Adrenal gland (tissue), 12 donors: ENCODE measurements around the gene KLF15. TPM values are rescaled to one million over a fixed set of nuclear protein-coding genes. Genes with fewer than 3 reads are reported as not detected.

Source experiments
- DNase-seq, 7 donors: peaks; one replicate each; pipeline ENCODE4 v3.0.0-alpha.2; 2019 to 2020
- H3K27ac ChIP-seq, 5 donors: fragments of 200-600 bp; sonication (generic) in 4 of 5; 1 replicate in 3 of 5; 2 replicates in 2 of 5; pipeline versions ENCODE4 v1.5.1 to v1.8.0; 2016 to 2020; ENCODE audit warnings: mild to moderate bottlenecking in 1 of 5
- H3K27me3 ChIP-seq: fragments of 200-600 bp; 2 replicates; pipeline ENCODE4 v1.8.0; 2021
- H3K36me3 ChIP-seq, 2 donors: fragments of 200-600 bp; replicated peaks in 1 of 2; 1 replicate in 1 of 2; 2 replicates in 1 of 2; pipeline versions ENCODE4 v1.5.1 to v1.8.0; 2018 to 2022
- H3K4me1 ChIP-seq, 2 donors: fragments of 200-600 bp; replicated peaks in 1 of 2; 1 replicate in 1 of 2; 2 replicates in 1 of 2; pipeline versions ENCODE4 v1.5.1 to v1.8.0; 2018 to 2021
- H3K4me3 ChIP-seq, 4 donors: fragments of 200-600 bp; sonication (generic) in 3 of 4; one replicate each; pipeline ENCODE4 v1.5.1; 2016 to 2018
- H3K9me3 ChIP-seq, 3 donors: fragments of 200-600 bp; sonication (generic) in 1 of 3; replicated peaks in 1 of 3; 1 replicate in 2 of 3; 2 replicates in 1 of 3; pipeline versions ENCODE4 v1.5.1 to v1.8.0; 2016 to 2021
- POLR2A ChIP-seq, 2 donors: fragments of 450-650 bp; IDR thresholded peaks; one replicate each; pipeline ENCODE4 v1.6.1; 2017; ENCODE audit warnings: antibody characterized with exemption in 2 of 2, mild to moderate bottlenecking in 2 of 2, moderate library complexity in 1 of 2
- WGBS, 4 donors: extraction: QIAGEN DNeasy Blood & Tissue Kit in 2 of 4; methylation state at CpG; one replicate each; pipeline versions ENCODE4 v1.1.5 to v1.1.7; 2013 to 2017; 5-methylcytosine and 5-hydroxymethylcytosine counted together
- intact Hi-C, 2 donors: fragments of 100-400 bp; cut with DNase I; formaldehyde crosslinking; loops; one replicate each; pipeline versions ENCODE4 v1.14.1 to v1.15.0; 2022 to 2023
- polyA plus RNA-seq, 3 donors: library from polyadenylated mRNA; stranded (reverse); fragments of 200-250 nt in 2 of 3; fragments of 350-450 nt in 1 of 3; fragmentation: Illumina TruSeq in 1 of 3; extraction: RNeasy Lipid Tissue Mini Kit (QIAGEN cat#74804) in 1 of 3; gene quantifications; one replicate each; pipeline ENCODE4 v1.2.3, GENCODE V29; 2013 to 2014
- total RNA-seq, 9 donors: library from RNA; depleted of rRNA in 4 of 9; stranded (reverse); fragments of >200 nt in 4 of 9; fragments of 120-200 nt in 1 of 9; fragmentation: NEBNext Ultra II Directional in 1 of 9; extraction: Animal tissue kit (Norgen Biotek cat#: 25700) in 1 of 9; gene quantifications; one replicate each; pipeline versions ENCODE4 v1.1.0 to v1.2.4, GENCODE V29; 2013 to 2023
- TF ChIP-seq, protein P1 (sequence below), 6 experiments: fragments of 450-650 bp in 4 of 6; fragments of 200-600 bp in 2 of 6; sonication (generic) in 1 of 6; IDR thresholded peaks; 1 replicate in 5 of 6; 2 replicates in 1 of 6; pipeline versions ENCODE4 v1.5.1 to v1.8.0; 2016 to 2021; ENCODE audit warnings: antibody characterized with exemption in 6 of 6, mild to moderate bottlenecking in 2 of 6, moderate library complexity in 1 of 6
- donor health status: healthy with polysubstance abuse.
- donor health status: Bipolar disorder and iron deficiency.
- donor health status: DM: yes; HTN: yes; CAD: no.
- donor health status: DM: no; HTN: no; CAD: no.
- donor health status: DM: no; HTN: no; CAD: no.
- donor health status: DM: yes; HTN: yes; CAD: no.

KLF15 gene
- total and polyA plus RNA-seq, 12 donors: 2.0 to 22.4 (median 11.8) TPM

DNA sequence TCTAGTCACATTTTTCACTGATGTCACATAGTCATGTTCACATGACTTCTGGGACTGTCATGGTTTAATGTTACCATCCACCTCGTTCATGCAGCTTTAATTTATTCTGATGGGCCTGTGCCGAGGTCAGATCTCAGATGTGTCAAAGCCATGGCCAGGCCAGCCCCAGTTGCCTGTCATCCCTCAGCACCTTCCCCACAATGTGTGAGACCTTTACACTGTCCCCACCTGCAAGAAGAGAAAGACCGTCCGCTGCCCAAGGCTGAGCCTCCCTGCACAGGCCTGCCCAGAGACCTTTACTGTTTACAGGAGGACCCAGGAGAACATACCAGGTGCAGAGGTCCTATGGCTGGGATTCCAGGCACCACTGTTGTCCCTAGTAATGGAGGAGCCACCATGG, 12.8 kb upstream of the KLF15 start:
- Histone ChIP-seq H3K27me3 (no peaks in the 10 kb centered on the region), H3K4me3 (no peak overlapping the region), H3K9me3 (no peaks in the 10 kb centered on the region), H3K36me3 (no peaks in the 10 kb centered on the region), H3K4me1 (peaks cover 0 to 10% of the 10 kb centered on the region in 2 donors), H3K27ac (no peak overlapping the region)
- no peak for DNase-seq
- TF ChIP-seq, protein P1, sequence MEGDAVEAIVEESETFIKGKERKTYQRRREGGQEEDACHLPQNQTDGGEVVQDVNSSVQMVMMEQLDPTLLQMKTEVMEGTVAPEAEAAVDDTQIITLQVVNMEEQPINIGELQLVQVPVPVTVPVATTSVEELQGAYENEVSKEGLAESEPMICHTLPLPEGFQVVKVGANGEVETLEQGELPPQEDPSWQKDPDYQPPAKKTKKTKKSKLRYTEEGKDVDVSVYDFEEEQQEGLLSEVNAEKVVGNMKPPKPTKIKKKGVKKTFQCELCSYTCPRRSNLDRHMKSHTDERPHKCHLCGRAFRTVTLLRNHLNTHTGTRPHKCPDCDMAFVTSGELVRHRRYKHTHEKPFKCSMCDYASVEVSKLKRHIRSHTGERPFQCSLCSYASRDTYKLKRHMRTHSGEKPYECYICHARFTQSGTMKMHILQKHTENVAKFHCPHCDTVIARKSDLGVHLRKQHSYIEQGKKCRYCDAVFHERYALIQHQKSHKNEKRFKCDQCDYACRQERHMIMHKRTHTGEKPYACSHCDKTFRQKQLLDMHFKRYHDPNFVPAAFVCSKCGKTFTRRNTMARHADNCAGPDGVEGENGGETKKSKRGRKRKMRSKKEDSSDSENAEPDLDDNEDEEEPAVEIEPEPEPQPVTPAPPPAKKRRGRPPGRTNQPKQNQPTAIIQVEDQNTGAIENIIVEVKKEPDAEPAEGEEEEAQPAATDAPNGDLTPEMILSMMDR (IDR thresholded peaks at IDR 0.05): no peak
- TF ChIP-seq POLR2A (IDR thresholded peaks at IDR 0.05): no peak
- 60 to 85% (median 73%) methylated on average over 3 to 4 of the region's 4 CpGs for WGBS, 4 donors
- intact Hi-C loops: no loop called here

DNA sequence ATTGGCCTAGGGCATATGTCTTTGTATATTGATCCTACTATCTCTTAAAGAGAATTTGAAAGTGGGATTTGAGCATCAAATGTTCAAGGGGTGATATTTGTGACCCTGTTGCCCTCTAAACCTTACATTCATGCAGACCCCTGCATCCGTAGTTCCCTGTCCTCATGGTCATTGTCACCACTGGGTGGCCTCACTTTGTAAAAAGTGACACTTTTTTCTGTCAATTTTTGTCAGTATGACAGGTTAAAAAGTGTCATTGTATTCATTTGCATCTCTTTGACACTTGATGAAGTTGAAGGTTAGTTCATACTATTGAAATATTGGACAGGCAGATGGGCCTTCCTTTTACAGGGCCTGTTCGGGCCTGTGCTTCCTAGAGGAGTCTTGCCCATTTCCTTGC, 12.3 kb upstream of the KLF15 start:
- WGBS, 4 donors: 92 to 98% (median 94%) methylated on average over 2 of the region's 2 CpGs
- intact Hi-C loops: loop anchor here in 1 of 2 donors (10.0 kb wide), 1 partner anchor 235 kb away; no protein-coding TSS in a partner anchor
- Histone ChIP-seq H3K27ac (no peak overlapping the region), H3K9me3 (no peaks in the 10 kb centered on the region), H3K36me3 (no peaks in the 10 kb centered on the region), H3K4me3 (no peak overlapping the region), H3K27me3 (no peaks in the 10 kb centered on the region), H3K4me1 (peaks cover 0 to 10% of the 10 kb centered on the region in 2 donors)
- TF ChIP-seq, protein P1 (IDR thresholded peaks at IDR 0.05): no peak
- no peak for TF ChIP-seq POLR2A (IDR thresholded peaks at IDR 0.05)
- DNase-seq: no peak

DNA sequence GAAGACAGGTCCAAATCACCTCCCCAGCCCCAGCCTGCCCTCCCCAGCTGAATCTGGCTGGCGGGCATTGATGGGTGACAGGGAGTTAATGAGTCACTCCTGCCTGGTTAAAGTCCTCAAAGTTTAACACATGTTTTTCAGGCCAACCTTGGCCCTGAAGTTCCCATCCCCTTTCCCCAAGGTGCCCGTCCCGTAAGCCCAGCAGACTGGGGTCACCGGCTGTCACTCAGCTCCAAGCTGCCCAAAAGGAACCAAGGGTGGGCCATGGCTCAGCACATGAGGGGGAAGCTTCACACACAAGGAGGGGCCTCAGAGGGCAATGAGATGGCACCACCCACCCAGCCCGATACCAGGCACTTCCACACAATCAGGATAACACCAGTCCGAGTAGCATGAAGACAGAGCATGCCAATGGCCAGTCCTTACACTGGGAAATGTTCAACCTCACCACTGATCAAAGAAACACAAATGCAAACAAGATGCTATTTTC, 10.2 kb upstream of the KLF15 start:
- no peak overlapping the region for H3K27ac ChIP-seq
- 87 to 91% (median 89%) methylated on average over 3 to 6 of the region's 6 CpGs for WGBS, 4 donors
- DNase-seq: peak in 1 of 7 donors; percentile 9
- H3K27me3 ChIP-seq: no peaks in the 10 kb centered on the region
- H3K36me3 ChIP-seq: no peaks in the 10 kb centered on the region
- TF ChIP-seq POLR2A (IDR thresholded peaks at IDR 0.05): no peak
- TF ChIP-seq, protein P1 (IDR thresholded peaks at IDR 0.05): no peak
- H3K4me3 ChIP-seq: no peak overlapping the region
- H3K4me1 ChIP-seq: no peaks in the 10 kb centered on the region
- intact Hi-C loops: loop anchor here in 1 of 2 donors (10.0 kb wide), 1 partner anchor 233 kb away; no protein-coding TSS in a partner anchor
- H3K9me3 ChIP-seq: no peaks in the 10 kb centered on the region

DNA sequence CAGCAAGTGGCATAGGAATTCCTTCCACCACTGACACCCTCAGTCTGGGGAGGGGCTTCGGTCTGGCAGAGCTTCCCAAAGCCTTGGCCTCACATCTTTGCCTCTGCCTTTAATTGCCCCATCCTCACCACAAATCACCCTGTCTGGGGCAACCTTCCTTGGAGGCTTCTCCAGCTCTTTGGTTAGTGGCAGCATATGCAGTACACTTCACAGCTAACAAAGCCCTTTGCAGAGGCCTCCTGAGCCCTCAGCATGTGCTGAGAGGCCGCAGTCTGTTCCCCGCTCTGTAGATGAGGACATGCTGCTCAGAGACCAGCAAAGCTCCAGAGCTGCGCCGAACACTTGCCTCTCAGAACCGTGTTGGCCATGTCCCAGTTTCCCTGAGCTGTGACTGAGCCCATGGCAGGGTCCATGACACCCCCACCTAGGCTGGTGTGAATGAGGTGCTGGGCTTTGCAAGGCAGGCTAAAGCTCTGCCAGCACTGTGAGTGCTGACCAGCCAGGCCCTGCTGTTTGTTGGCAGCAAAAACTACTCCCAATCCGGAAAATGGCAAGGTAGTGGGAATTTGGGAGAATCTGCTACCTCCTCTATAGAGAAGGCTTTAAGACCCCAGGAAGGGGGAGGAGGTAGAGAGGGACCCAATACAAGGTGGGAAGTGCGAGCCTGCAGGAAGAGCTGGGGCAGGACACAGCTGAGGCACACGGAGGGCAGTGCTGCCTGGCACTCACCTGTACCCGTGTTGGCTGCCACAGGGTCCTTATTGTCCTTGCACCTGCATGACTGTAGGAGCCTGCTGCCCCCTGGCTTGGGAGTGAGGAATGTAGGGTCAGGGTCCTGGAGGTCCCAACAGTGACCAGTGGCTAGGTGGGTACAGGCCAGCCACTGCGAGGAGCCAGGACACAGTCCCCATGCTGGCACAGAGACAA, 8.4 kb upstream of the KLF15 start:
- Histone ChIP-seq H3K27me3 (no peaks in the 10 kb centered on the region), H3K4me3 (no peak overlapping the region), H3K27ac (no peak overlapping the region), H3K36me3 (no peaks in the 10 kb centered on the region), H3K4me1 (no peaks in the 10 kb centered on the region), H3K9me3 (no peaks in the 10 kb centered on the region)
- no peak for TF ChIP-seq POLR2A (IDR thresholded peaks at IDR 0.05)
- TF ChIP-seq, protein P1 (IDR thresholded peaks at IDR 0.05): no peak
- peak in 1 of 7 donors; percentile 7 for DNase-seq
- intact Hi-C loops: loop anchor here in 1 of 2 donors (10.0 kb wide), 1 partner anchor 231 kb away; no protein-coding TSS in a partner anchor
- 84 to 91% (median 91%) methylated on average over 10 to 11 of the region's 11 CpGs for WGBS, 4 donors
